Ureter (tissue), 1 donor: ENCODE measurements around the gene TMEM219. TPM values are rescaled to one million over a fixed set of nuclear protein-coding genes. Genes with fewer than 3 reads are reported as not detected.

Experiments
- DNase-seq: peaks from one replicate; pipeline ENCODE4 v3.0.0-alpha.2; 2020; ENCODE audit warnings: low spot score
- total RNA-seq: library from RNA; stranded (reverse); gene quantifications from one replicate; pipeline ENCODE4 v1.2.4, GENCODE V29; 2023
- donor health status: DM: yes; HTN: yes; CAD: no.

The TMEM219 gene
- total RNA-seq, 1 donor from 2014 or later = 131 TPM

GRCh38 chr16:29982560-29983419 is 20.9 kb downstream of the TMEM219 start:
- no peak for DNase-seq

DNA sequence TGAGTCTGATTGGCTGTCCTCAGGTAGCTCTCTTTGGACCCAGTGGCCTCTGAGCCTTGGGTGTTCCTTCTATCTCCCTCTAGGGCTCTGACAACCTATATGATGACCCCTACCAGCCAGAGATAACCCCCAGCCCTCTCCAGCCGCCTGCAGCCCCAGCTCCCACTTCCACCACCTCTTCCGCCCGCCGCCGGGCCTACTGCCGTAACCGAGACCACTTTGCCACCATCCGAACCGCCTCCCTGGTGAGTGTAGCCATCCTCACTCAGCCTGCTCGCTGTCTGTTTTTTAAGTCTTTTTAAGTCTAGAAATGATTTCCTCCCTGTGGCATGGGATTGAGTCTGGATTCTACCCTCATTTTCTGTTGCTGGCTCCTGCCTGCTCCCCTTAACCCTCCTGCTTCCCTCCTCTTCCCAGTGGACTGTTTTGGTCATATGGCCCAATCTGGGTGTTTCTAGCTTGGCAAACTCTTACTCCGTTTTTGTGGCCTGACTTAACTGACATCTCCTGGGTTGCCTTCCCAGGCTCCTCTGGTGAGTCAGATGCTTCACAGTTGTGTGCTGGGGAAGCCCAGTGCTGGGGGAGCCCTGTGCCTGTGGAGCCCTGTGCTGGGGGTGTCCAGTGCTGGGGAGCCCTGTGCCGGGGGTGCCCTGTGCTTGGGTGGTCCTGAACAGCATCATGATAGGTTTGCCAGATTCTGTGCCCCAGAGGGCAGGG is 21.7 kb downstream of the TMEM219 start:
- no peak for DNase-seq

GRCh38 chr16:29984137-29984763 is 22.4 kb downstream of the TMEM219 start:
- no peak for DNase-seq

GRCh38 chr16:29984764-29985147 is 22.9 kb downstream of the TMEM219 start:
- DNase-seq = no peak

GRCh38 chr16:29985271-29985811 is 23.5 kb downstream of the TMEM219 start:
- no peak for DNase-seq

GRCh38 chr16:29986231-29986630 is 24.4 kb downstream of the TMEM219 start:
- no peak for DNase-seq

GRCh38 chr16:29986931-29987330 is 25.1 kb downstream of the TMEM219 start:
- no peak for DNase-seq

- no peak for DNase-seq
Observed at GRCh38 chr16:29987371-29988085, 25.6 kb downstream of the TMEM219 start.

GRCh38 chr16:29988346-29989075 is 26.6 kb downstream of the TMEM219 start:
- no peak for DNase-seq

DNA sequence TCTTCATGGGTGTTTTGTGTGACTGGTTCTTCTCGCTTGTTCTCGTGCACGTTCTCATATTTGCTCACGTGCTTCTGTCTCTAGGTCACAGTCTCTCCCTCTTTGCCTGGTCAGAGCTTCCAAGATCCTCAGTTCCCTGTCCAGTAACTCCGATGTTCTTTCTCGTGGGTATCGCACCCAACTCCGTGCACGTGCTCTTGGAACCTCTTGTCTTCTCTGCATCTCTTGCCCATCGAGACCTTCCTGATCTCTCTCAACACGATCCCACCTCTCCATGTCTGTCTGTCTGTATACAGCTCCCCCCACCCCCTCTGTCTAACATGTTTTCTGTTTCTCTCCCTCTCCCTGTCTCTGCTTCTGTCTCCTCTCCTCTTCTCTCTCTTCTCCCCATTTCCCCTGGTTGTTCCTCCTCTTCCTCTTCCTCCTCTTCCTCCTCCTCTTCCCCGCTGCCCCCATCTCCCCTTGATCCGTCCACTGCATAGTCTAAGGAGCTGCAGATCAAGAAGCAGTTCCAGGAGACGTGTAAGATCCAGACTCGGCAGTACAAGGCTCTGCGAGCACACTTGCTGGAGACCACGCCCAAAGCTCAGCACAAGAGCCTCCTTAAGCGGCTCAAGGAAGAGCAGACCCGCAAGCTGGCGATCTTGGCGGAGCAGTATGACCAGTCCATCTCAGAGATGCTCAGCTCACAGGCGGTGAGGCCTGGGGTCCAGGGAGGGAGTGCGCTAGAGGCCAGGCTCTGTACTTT is 27.4 kb downstream of the TMEM219 start:
- DNase-seq = no peak

DNA sequence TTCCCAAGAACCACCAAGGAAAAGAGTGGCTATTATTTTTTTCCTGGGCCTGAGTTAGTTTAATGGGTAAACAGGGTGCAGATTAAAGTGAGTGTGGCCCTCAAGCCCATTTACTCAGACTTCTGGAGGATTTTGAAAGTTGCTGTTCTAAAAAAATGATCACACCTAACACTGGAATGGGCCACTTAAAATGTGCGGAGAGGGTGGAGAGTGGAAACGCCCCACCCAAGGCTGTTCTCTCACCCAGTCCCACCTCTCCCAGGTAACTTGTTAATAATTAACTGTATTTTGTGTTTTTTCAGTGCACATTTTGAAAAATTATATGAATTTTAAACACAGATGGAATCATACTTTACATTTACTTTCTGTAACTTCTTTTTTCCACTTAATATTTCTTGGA is 28.2 kb downstream of the TMEM219 start:
- DNase-seq = no peak

DNA sequence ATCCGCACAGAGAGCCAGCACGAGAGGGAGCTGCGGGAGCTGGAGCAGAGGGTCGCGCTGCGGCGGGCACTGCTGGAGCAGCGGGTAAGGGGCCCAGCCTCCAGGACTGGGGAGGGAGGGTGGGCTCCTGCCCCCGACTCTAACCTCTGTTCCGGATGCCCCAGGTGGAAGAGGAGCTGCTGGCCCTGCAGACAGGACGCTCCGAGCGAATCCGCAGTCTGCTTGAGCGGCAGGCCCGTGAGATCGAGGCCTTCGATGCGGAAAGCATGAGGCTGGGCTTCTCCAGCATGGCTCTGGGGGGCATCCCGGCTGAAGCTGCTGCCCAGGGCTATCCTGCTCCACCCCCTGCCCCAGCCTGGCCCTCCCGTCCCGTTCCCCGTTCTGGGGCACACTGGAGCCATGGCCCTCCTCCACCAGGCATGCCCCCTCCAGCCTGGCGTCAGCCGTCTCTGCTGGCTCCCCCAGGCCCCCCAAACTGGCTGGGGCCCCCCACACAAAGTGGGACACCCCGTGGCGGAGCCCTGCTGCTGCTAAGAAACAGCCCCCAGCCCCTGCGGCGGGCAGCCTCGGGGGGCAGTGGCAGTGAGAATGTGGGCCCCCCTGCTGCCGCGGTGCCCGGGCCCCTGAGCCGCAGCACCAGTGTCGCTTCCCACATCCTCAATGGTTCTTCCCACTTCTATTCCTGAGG is 29.1 kb downstream of the TMEM219 start:
- no peak for DNase-seq

- no peak for DNase-seq
Observed at GRCh38 chr16:29991571-29991904, 29.7 kb downstream of the TMEM219 start.

- no peak for DNase-seq
Observed at GRCh38 chr16:29992344-29992967, 30.6 kb downstream of the TMEM219 start.

DNA sequence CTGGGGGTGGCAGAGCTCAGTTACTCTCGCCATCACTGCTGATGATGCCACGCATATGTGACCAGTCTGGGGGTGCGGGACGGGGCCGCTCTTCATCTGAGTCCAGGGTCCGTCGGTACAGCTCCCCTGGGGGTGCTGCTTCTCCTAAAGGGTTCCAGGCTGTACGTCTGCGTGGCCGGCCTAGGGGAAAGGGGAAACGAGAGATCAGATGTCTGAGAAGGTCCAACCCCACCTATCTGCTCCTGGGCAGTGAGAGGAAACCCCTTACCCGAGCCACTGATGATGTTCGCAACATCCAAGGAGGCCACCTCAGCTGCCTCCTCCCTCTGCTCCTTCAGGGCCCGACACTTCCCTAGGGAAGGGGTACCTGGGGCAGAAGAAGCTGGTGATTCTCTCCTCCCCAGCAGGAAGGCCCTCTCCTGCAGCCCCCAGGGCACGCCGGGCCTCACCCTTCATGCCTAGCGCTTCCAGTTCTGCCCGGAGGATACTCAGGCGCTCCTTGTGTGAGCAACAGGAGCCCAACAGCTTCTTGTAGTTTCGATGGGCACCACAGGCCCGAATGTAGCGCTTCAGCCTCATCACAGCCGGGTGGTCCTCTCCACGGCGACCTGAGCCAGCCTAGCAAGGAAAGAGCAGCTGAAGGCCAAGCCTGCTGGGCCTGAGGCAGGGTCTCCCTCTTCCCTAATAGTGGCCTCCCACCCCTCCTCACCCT is 31.5 kb downstream of the TMEM219 start:
- DNase-seq = no peak

GRCh38 chr16:29993903-29994599 is 32.2 kb downstream of the TMEM219 start:
- no peak for DNase-seq

DNA sequence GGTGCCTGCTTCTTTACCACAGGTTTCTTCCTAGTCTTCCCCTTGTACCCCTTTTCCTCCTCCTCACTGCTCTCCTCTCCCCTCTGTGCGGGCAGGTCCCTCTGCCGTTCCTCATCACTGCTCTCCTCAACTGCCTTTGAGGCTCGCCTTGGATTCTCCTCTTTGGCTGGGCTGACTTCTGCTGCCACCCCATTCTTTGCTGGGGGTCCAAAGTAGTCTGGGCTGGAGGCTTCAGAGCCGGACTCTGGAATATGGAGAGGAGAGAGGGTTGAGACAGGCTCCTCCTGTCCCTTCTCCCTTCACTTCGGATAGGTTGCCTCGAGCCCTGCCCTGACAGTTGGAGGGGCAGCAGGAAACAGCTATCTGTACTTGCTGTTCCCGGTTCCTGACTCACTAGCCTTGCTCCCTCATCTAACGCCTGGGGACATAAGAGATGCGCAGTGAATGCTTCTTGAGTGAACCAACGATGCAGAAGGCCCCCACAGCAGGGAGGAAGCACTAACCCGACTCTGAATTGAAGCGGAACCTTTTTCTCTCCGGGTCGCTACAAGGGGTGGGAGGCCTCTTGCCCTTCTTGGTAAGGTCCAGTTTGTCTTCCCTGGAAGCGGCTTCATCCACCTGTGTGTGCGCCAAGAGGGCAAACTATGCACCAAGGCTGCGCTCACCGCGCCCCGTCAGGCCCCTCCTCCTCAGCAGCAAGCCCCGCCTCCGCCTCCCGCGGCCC is 32.9 kb downstream of the TMEM219 start:
- peak; percentile 79 for DNase-seq
